SK-N-MC (cell line): ENCODE measurements around the gene KCNK10.

Experiments
- EZH2 ChIP-seq: fragments of 200-600 bp; sonication (generic); IDR thresholded peaks from one replicate; pipeline ENCODE4 v1.6.1; 2017; ENCODE audit warnings: antibody characterized with exemption
- FOXP2 ChIP-seq: optimal IDR thresholded peaks from 2 replicates; pipeline ENCODE3; 2011; ENCODE audit warnings: mild to moderate bottlenecking, moderate library complexity; ENCODE audit not compliant: insufficient read depth; ENCODE audit errors: extremely low read length, control extremely low read depth
- POLR2AphosphoS5 ChIP-seq: IDR thresholded peaks from 2 replicates; pipeline ENCODE4 v1.6.1; 2012; ENCODE audit warnings: mild to moderate bottlenecking, low read depth, low read length, borderline replicate concordance

DNA sequence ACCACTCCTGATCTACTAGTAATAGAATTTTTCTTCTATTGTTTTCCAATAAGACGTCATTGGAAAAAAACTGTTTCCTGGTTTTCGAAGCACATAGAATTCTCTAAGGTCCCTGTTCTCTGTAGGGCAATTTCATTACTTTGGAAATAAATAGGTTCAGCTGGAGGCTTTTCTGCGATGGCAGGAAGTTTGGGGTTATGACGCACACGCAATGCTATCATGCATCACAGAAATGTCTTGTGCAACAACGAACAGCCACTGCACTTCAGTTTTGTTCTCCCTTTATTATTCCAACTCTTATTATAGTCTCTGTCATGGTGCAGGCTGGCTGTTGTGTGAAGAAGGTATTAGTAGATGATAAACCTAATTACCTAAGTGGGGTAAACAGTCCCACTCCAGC lies 59.0 kb downstream of the KCNK10 start:
- TF ChIP-seq EZH2 = no peak
- TF ChIP-seq POLR2AphosphoS5 = no peak
- TF ChIP-seq FOXP2 = no peak
